ENCODE data around the gene ZFAND2B.
A peak's percentile ranks its signal among the peaks of the same experiment; 100 is the strongest.

ZFAND2B gene

GRCh38 chr2:219205981-219206327 lies 628 bp upstream of the ZFAND2B start:
- Histone ChIP-seq H3K27ac (peak overlapping the region; percentile 87), H3K9ac (ENCODE audit: insufficient read length) (peak overlapping the region; percentile 91), H3K9me3 (ENCODE audit: low read depth, low read length) (no peaks in the 10 kb centered on the region), H3K36me3 (ENCODE audit: insufficient read depth, low read length) (peaks cover 29% of the 10 kb centered on the region), H3K4me3 (peak overlapping the region; percentile 96)
- TF ChIP-seq EZH2 (IDR thresholded peaks at IDR 0.05) (no peak), POLR2AphosphoS5 (IDR thresholded peaks at IDR 0.05; ENCODE audit: borderline replicate concordance, low read depth, low read length) (no peak), FOXP2 (optimal IDR thresholded peaks at IDR 0.05; ENCODE audit: control extremely low read depth, extremely low read length, insufficient read depth) (no peak)
- no peak for DNase-seq (ENCODE audit: low read depth, low spot score)

DNA sequence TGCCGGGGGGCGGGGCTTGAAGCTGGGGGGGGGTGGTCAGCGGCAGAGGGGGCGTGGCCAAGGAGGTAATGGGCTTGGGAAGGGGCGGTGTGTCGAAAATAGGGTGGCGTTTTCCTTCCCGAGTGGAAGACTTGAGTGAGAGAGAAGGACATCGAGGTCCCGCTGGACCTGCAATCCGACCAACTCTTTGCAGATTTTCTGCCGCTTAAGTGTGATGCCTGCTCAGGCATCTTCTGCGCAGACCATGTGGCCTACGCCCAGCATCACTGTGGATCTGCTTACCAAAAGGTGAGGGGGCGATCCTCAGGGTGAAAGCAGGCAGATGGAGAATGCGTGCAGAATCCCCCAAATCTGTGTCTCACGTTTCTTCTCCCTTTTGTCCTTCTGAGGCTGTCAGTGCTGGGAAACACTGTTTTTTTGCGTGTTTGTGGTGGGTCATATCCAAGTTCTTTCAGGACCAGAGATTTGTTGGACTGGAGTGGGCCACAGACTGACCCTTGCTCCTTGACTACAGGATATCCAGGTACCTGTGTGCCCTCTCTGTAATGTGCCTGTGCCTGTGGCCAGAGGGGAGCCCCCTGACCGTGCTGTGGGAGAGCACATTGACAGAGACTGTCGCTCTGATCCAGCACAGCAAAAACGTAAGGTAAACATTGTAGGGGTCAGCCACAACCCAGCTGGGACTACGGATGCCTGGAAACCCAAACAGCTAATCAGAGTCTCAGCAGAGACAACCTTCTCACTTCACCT lies 727 bp downstream of the ZFAND2B start:
- DNase-seq (ENCODE audit: low read depth, low spot score): no peak
- H3K9ac ChIP-seq (ENCODE audit: insufficient read length): peak overlapping the region; percentile 40
- TF ChIP-seq POLR2AphosphoS5 (IDR thresholded peaks at IDR 0.05; ENCODE audit: borderline replicate concordance, low read depth, low read length) (no peak), FOXP2 (optimal IDR thresholded peaks at IDR 0.05; ENCODE audit: control extremely low read depth, extremely low read length, insufficient read depth) (no peak), EZH2 (IDR thresholded peaks at IDR 0.05) (no peak)
- no peaks in the 10 kb centered on the region for H3K9me3 ChIP-seq (ENCODE audit: low read depth, low read length)
- peaks cover 37% of the 10 kb centered on the region for H3K36me3 ChIP-seq (ENCODE audit: insufficient read depth, low read length)
- H3K4me3 ChIP-seq: peak overlapping the region; percentile 96
- H3K27ac ChIP-seq: peak overlapping the region; percentile 93

- Histone ChIP-seq H3K36me3 (ENCODE audit: insufficient read depth, low read length) (peaks cover 45% of the 10 kb centered on the region), H3K9ac (ENCODE audit: insufficient read length) (peak overlapping the region; percentile 40), H3K4me3 (peak overlapping the region; percentile 96; the same call in 1 of the 2 replicates), H3K9me3 (ENCODE audit: low read depth, low read length) (no peaks in the 10 kb centered on the region), H3K27ac (peak overlapping the region; percentile 68)
- DNase-seq (ENCODE audit: low read depth, low spot score): no peak
- no peak for TF ChIP-seq FOXP2 (optimal IDR thresholded peaks at IDR 0.05; ENCODE audit: control extremely low read depth, extremely low read length, insufficient read depth)
- no peak for TF ChIP-seq EZH2 (IDR thresholded peaks at IDR 0.05)
- TF ChIP-seq POLR2AphosphoS5 (IDR thresholded peaks at IDR 0.05; ENCODE audit: borderline replicate concordance, low read depth, low read length): peak; percentile 18; the same call in 1 of the 2 replicates
Measured at GRCh38 chr2:219207884-219208740, 1.5 kb downstream of the ZFAND2B start.

DNA sequence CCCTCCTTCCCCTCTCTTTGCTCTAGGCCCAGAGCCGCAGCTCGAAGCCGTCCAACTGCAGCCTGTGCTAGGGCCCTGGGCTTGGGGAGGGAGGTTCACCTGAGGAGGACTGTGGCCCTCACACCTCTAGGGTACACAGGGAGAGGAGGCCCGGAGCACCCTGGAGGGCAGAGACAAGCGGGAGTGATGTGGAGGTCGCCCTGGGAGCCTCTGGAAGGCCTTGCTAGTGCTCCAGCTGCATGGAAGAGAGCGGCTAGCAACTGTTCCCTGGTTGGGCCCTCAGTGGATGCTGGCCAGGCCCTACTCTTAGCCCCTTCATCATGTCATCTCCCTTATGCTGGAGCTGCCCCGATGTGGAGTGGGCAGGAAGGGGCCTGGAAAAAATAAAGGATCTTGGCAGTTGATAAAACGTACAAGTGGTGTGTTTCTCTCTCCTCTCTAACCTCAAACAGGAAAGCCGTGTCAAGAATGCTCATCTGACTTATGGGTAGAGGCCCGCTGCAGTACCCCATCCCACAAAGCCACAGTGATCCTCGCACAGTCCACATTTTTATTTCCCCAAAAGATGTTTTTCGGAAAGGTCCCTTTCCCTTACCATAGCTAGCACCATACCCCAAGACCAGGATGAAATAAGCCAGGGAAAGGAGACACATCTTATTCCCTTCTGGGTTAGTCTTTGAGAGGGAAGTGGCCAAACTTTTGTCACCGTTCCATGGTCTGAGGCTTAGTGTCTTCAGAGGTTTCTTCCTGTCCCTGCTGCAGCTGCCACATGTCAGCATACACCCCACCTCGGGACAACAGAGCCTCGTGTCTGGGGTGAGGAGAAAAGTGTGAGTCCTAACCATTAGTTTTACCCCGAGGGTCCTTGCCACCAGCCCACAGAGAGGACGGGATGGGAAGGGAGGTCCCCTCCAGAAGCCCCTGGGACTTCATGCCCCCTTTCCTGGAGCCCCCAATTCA lies 2.9 kb downstream of the ZFAND2B start:
- TF ChIP-seq POLR2AphosphoS5 (IDR thresholded peaks at IDR 0.05; ENCODE audit: borderline replicate concordance, low read depth, low read length) (peak; percentile 36; the same call in 1 of the 2 replicates), FOXP2 (optimal IDR thresholded peaks at IDR 0.05; ENCODE audit: control extremely low read depth, extremely low read length, insufficient read depth) (no peak)
- Histone ChIP-seq H3K27ac (peak overlapping the region; percentile 68), H3K9me3 (ENCODE audit: low read depth, low read length) (no peaks in the 10 kb centered on the region), H3K4me3 (no peak overlapping the region), H3K36me3 (ENCODE audit: insufficient read depth, low read length) (peaks cover 59% of the 10 kb centered on the region), H3K9ac (ENCODE audit: insufficient read length) (no peak overlapping the region)
- no peak for DNase-seq (ENCODE audit: low read depth, low spot score)

GRCh38 chr2:219210196-219210885 lies 3.8 kb downstream of the ZFAND2B start:
- peaks cover 68% of the 10 kb centered on the region for H3K36me3 ChIP-seq (ENCODE audit: insufficient read depth, low read length)
- DNase-seq (ENCODE audit: low read depth, low spot score): no peak
- TF ChIP-seq EZH2 (IDR thresholded peaks at IDR 0.05): no peak
- TF ChIP-seq POLR2AphosphoS5 (IDR thresholded peaks at IDR 0.05; ENCODE audit: borderline replicate concordance, low read depth, low read length): no peak
- no peak for TF ChIP-seq FOXP2 (optimal IDR thresholded peaks at IDR 0.05; ENCODE audit: control extremely low read depth, extremely low read length, insufficient read depth)
- H3K9ac ChIP-seq (ENCODE audit: insufficient read length): no peak overlapping the region
- H3K4me3 ChIP-seq: no peak overlapping the region
- H3K27ac ChIP-seq: peak overlapping the region; percentile 25; the same call in 1 of the 2 replicates
- H3K9me3 ChIP-seq (ENCODE audit: low read depth, low read length): no peaks in the 10 kb centered on the region

DNA sequence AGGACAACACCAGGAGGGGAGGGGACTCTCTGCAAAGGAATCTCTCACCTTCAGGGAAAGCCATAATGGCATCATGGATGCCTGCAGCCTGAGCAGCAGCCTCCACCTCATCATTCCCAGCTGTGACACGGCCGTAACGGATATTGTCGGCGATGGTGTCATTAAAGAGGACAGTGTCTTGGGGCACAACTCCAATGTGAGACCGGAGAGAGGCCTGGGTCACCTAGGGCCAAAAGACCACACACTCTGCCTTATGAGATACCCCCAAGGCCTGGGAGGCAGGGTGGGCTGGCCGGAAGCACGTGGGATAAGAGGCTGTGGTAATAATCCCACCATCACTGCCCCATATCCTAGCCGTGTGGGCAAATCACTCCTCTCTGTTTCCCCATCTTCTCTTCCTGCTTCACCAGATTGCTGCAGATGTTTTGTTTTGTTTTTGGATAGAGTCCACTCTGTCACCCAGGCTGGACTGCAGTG lies 4.3 kb downstream of the ZFAND2B start:
- Histone ChIP-seq H3K36me3 (ENCODE audit: insufficient read depth, low read length) (peaks cover 73% of the 10 kb centered on the region), H3K4me3 (no peak overlapping the region), H3K9ac (ENCODE audit: insufficient read length) (no peak overlapping the region), H3K27ac (no peak overlapping the region), H3K9me3 (ENCODE audit: low read depth, low read length) (no peaks in the 10 kb centered on the region)
- DNase-seq (ENCODE audit: low read depth, low spot score): no peak
- TF ChIP-seq POLR2AphosphoS5 (IDR thresholded peaks at IDR 0.05; ENCODE audit: borderline replicate concordance, low read depth, low read length): no peak
- no peak for TF ChIP-seq FOXP2 (optimal IDR thresholded peaks at IDR 0.05; ENCODE audit: control extremely low read depth, extremely low read length, insufficient read depth)
- TF ChIP-seq EZH2 (IDR thresholded peaks at IDR 0.05): no peak

DNA sequence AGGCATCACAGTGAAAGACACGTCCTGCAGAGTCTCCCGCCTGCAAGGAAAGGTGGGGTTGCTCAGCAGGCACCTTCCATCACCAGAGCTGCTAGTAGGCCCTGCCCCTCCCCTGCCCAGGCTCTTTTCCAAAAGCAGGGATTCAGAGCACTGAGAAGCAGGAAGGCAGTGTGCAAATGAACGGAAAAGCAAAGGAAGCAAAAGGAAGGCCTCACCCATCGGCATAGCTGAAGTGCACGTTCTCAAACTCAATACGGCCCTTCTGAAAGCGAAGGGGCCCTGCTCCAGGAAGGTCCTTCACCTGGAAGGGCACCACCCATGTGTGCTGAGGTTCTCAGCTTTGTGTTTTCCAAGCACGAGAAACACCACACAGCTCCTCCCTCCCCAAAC lies 6.4 kb downstream of the ZFAND2B start:
- no peak for TF ChIP-seq POLR2AphosphoS5 (IDR thresholded peaks at IDR 0.05; ENCODE audit: borderline replicate concordance, low read depth, low read length)
- no peak for TF ChIP-seq EZH2 (IDR thresholded peaks at IDR 0.05)
- no peak for TF ChIP-seq FOXP2 (optimal IDR thresholded peaks at IDR 0.05; ENCODE audit: control extremely low read depth, extremely low read length, insufficient read depth)
- peaks cover 85% of the 10 kb centered on the region for H3K36me3 ChIP-seq (ENCODE audit: insufficient read depth, low read length)
- no peak overlapping the region for H3K27ac ChIP-seq
- no peaks in the 10 kb centered on the region for H3K9me3 ChIP-seq (ENCODE audit: low read depth, low read length)
- H3K9ac ChIP-seq (ENCODE audit: insufficient read length): no peak overlapping the region
- DNase-seq (ENCODE audit: low read depth, low spot score): no peak
- no peak overlapping the region for H3K4me3 ChIP-seq
